NCI-H2171 treated with DMSO at 0.1 percent for 48 hours (cell line): ENCODE measurements around the gene DENND1A.

Experiments
- DNase-seq: peaks from one replicate; lab custom pipeline; 2025; lab: John Stamatoyannopoulos, UW

Gene DENND1A

GRCh38 chr9:123390337-123391135, 539.4 kb downstream of the DENND1A start:
- DNase-seq: no peak

DNA sequence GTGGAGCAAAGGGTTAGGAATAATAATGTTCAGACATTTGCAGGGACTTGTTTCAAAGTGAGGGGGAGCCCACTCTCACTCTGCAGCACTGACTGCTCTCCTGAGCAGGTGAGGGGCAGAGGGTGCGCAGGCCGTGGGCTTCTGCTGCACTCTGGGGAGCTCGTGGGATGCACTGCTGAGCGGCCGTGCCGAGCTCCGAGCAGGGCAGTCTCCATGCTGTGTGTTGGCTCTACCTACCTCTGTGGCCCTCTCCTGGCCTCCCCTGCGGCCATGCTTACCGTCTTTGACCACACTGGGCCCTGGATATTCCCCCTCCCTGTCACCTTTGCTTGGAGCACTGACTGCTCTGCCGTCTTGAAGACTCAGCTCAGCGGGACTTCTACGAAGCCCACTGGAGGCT, 540.2 kb downstream of the DENND1A start:
- DNase-seq: no peak

DNA sequence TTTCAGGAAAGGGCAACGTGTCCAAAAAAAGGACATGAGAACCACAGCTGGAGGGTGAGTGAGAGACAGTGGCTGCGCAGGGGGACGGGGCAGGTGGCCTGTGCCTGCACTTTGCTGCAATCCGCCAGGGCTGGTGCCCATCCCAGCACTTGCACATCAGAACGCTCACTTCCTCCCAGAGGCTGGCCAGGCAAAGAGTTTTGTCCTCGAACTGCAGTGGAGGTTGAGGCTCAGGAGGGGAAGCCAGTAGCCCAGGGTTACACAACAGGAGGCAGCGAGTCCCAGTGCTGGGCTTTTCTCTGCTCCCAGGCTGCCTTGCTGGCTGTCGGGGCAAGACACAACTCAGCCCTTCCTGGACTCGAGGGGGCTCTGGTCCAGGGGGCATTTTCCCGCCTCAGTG, 540.9 kb downstream of the DENND1A start:
- no peak for DNase-seq

DNA sequence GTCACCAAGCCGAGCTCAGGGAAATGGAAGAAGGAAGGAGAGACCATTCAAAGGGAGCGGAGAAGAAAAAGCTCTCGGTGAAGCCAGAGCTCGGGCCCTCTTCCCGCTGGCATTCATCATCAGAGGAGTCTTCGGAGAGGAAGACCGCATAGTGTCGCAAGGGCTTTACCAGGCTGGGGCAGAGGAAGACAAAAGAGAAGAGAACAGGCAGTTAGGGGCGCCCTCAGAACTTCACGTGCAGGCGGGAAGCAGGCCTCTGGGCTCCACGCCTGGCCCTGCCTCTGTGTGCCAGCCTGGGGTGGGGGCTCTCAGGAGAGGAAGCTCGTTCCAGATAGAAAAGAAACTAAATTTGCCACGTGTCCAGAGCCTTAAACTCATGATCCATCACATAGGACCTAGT, 542.2 kb downstream of the DENND1A start:
- no peak for DNase-seq

DNA sequence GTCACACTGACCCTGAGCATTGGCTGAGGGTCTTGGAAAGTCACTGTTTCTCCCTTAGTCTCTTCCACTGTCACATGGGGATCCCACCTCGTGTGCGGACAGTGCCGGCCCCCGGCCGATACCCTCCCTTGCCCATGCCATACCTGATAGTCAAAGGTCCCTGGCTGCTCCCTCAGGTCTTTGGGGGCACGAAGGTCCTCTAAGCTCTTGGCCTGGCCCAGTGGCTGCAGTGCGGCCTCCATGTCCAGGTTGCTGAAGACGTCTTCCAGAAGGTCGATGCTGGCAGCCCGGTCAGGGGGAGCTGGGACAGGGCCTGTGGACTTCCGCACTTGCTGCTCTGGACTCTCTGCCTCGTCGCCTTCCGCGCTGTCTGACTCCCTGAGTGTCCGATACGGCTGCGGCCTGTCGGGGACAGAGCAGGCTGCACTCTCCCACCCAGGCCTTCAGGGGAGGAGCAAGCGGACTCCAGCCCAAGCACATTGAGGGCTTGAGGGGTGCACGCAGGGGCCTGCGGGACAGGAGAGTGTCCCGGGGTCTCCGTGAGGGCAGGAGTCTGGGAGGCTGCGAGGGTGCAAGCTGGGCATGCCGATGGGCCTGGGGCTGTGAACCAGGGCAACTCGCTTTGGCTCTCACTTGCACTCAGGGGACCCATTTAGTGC, 546.3 kb downstream of the DENND1A start:
- DNase-seq: no peak

DNA sequence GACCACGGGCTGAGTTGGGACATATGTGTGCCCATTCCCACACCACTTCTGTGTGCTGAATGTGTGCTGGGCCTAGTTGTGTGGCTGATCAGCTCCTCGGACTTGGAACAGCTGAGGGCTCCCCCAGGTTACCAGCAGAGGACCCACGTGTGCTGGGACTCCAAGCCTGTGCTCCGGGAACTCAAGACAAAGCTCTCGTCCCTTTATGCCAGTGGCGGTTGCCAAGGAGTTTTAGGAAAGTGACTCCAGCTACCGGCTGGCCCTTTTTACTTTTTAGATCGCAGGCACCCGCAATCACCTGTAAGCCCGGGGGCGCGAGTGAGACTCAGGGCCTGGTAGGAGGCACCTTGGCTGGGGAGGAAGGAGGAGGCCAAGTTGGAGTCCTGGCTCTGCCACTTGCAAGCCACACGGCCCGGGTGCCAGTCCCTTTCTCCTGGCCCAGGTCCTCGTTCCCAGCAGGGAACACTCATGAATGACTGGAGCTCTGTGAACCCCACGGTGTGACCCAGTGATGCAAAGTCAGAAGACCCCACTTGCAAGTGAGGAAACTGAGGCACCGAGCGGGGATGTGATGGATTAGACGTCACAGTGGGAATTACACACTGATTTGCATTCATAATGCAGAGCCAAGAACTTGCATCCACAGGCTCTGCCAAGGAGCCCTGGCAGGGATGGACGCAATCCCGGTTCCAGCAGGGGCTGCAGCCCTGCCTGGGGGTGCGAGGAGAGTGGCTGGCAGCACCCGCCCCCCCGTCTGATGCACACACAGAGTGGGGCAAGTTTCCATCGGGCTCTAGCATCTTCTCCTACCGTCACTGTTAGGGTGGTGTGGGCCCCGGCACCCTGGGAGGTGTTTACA, 547.0 kb downstream of the DENND1A start:
- no peak for DNase-seq

DNA sequence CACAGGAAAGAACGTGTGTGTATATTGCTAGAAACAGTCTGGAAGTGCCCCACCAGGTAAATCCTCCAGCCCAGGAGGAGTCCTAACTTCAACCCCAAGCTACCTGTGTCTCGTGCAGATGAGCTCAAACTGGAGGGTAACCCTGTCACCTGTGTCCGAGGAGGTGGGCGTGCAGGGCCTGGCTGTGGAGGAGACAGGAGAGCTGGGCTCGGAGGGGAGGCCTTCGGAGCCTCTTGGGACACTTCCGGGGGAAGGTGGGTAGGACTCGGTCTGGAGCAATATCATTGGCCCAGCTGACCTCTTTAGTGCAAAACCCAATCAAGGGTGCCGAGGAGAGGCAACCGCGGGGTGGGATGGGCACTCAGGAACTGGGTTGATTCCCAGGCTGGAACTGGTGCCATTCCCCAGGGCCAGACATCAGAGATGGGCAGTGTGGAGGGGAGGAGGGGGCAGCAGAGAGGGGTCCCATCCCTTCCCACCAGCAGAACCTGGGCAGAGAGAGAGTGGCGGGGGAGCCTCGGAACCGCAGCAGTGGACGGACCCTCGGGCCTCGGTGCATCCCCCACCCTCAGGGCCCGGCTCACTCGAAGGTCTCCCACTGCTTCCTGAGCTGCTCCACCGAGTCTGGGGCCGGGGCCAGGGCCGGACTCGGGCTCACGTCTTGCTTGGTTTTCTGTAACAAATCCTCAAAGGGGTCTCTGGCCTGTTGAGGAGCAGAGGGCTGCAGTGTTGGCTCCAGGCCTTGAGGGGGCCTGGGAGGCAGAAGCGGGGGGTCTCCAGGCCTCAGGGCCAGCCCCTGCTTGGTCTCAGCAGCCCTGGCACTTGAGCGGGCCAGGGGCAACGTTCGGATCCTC, 548.8 kb downstream of the DENND1A start:
- DNase-seq: no peak

- no peak for DNase-seq
Observed at GRCh38 chr9:123378956-123379660, 550.8 kb downstream of the DENND1A start.

GRCh38 chr9:123378025-123378424, 551.9 kb downstream of the DENND1A start:
- DNase-seq: no peak

- DNase-seq: no peak
Observed at GRCh38 chr9:123377211-123377971, 552.5 kb downstream of the DENND1A start.

DNA sequence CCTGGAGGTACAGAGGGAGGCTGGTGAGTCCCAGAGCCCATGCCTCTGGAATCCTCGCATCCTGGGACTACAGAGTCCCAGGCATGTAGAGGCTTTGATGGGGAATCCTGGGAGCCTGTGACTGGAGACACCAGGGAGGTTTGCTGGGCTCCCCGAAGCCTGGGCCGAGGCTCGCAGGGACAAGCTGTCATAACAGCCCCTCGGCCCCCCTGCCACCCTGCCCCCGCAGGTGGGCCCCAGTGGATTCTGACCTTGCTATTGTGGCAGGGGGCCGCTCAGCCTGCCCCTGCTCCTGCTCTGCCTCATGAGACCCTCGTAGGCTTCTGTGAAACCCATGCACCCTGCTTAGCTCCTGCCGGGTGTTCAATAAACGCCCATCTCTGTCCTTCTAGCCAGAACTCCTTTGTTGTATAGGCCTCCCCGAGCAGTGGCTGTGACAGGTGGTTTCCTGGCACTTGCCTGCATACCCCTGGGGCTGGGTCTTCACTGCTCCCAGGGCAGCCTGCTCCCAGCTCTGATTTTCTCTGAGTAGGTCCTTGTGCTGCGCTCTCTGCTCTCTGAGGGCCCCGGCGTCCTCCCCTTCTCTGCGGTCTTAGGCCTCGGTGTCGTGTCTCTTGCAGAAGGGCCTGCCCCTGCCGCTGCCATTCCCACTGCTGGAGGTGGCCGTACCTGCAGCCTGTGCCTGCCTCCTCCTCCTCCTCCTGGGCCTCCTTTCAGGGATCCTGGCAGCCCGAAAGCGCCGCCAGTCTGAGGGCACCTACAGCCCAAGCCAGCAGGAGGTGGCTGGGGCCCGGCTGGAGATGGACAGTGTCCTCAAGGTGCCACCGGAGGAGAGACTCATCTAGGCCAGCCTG, 553.5 kb downstream of the DENND1A start:
- DNase-seq: peak; percentile 38

- no peak for DNase-seq
Observed at GRCh38 chr9:123375469-123376132, 554.3 kb downstream of the DENND1A start.

GRCh38 chr9:123373946-123374345, 556.0 kb downstream of the DENND1A start:
- DNase-seq: no peak

- DNase-seq: no peak
Observed at GRCh38 chr9:123373447-123373923, 556.4 kb downstream of the DENND1A start.

- DNase-seq: no peak
Observed at GRCh38 chr9:123372766-123373446, 557.0 kb downstream of the DENND1A start.

- DNase-seq: no peak
Observed at GRCh38 chr9:123371805-123372590, 557.9 kb downstream of the DENND1A start.

GRCh38 chr9:123371228-123371584, 558.7 kb downstream of the DENND1A start:
- DNase-seq: no peak
